ENCODE measurements around the gene SIRT7. TPM values are rescaled to one million over a fixed set of nuclear protein-coding genes. Genes with fewer than 3 reads are reported as not detected.

Gene SIRT7
- total RNA-seq, 1 donor from 2014 or later = 22.6 TPM

- Mint-ChIP-seq H3K9me3 (no peaks in the 10 kb centered on the region), H3K27ac (peak overlapping the region; percentile 96), H3K27me3 (ENCODE audit: low read depth) (no peaks in the 10 kb centered on the region), H3K4me3 (peak overlapping the region; percentile 81), H3K4me1 (peaks cover 39% of the 10 kb centered on the region), H3K36me3 (no peaks in the 10 kb centered on the region)
- peak; percentile 87 to 92 for DNase-seq (ENCODE audit: low spot score in 2 of 2, unreplicated experiment in 2 of 2)
- TF ChIP-seq CTCF (IDR thresholded peaks at IDR 0.05; ENCODE audit: unreplicated experiment) = no peak
Measured at GRCh38 chr17:81871387-81872230, 46.4 kb downstream of the SIRT7 start.

GRCh38 chr17:81870981-81871386, 47.0 kb downstream of the SIRT7 start, which contains the start of gene ARHGDIA:
ARHGDIA (minus strand) TSS chr17:81871337; CDS start chr17:81869930, 1,407 bp downstream.
- Mint-ChIP-seq H3K27ac (peak within 1 kb of the TSS; percentile 96), H3K9me3 (no peaks in the 10 kb centered on the region), H3K27me3 (ENCODE audit: low read depth) (no peaks in the 10 kb centered on the region), H3K4me3 (peak within 1 kb of the TSS; percentile 81), H3K36me3 (no peaks in the 10 kb centered on the region), H3K4me1 (peaks cover 41% of the 10 kb centered on the region)
- no peak for DNase-seq (ENCODE audit: low spot score in 2 of 2, unreplicated experiment in 2 of 2)
- no peak for TF ChIP-seq CTCF (IDR thresholded peaks at IDR 0.05; ENCODE audit: unreplicated experiment)

GRCh38 chr17:81870131-81870980, 47.6 kb downstream of the SIRT7 start:
- no peaks in the 10 kb centered on the region for H3K36me3 Mint-ChIP-seq
- H3K4me1 Mint-ChIP-seq = peaks cover 41% of the 10 kb centered on the region
- peak overlapping the region; percentile 91 for H3K27ac Mint-ChIP-seq
- peak overlapping the region; percentile 73 for H3K4me3 Mint-ChIP-seq
- H3K9me3 Mint-ChIP-seq = no peaks in the 10 kb centered on the region
- no peak for DNase-seq (ENCODE audit: low spot score in 2 of 2, unreplicated experiment in 2 of 2)
- H3K27me3 Mint-ChIP-seq (ENCODE audit: low read depth) = no peaks in the 10 kb centered on the region
- no peak for TF ChIP-seq CTCF (IDR thresholded peaks at IDR 0.05; ENCODE audit: unreplicated experiment)

- H3K9me3 Mint-ChIP-seq = no peaks in the 10 kb centered on the region
- no peaks in the 10 kb centered on the region for H3K36me3 Mint-ChIP-seq
- DNase-seq (ENCODE audit: low spot score in 2 of 2, unreplicated experiment in 2 of 2) = peak in 1 of 2 experiments; percentile 82
- peaks cover 41% of the 10 kb centered on the region for H3K4me1 Mint-ChIP-seq
- TF ChIP-seq CTCF (IDR thresholded peaks at IDR 0.05; ENCODE audit: unreplicated experiment) = peak; percentile 99
- no peaks in the 10 kb centered on the region for H3K27me3 Mint-ChIP-seq (ENCODE audit: low read depth)
- H3K4me3 Mint-ChIP-seq = peak overlapping the region; percentile 73
- peak overlapping the region; percentile 91 for H3K27ac Mint-ChIP-seq
Measured at GRCh38 chr17:81869221-81870130, 48.5 kb downstream of the SIRT7 start.

- DNase-seq (ENCODE audit: low spot score in 2 of 2, unreplicated experiment in 2 of 2) = no peak
- H3K27me3 Mint-ChIP-seq (ENCODE audit: low read depth) = no peaks in the 10 kb centered on the region
- peaks cover 42% of the 10 kb centered on the region for H3K4me1 Mint-ChIP-seq
- TF ChIP-seq CTCF (IDR thresholded peaks at IDR 0.05; ENCODE audit: unreplicated experiment) = no peak
- peak overlapping the region; percentile 96 for H3K27ac Mint-ChIP-seq
- H3K9me3 Mint-ChIP-seq = no peaks in the 10 kb centered on the region
- no peaks in the 10 kb centered on the region for H3K36me3 Mint-ChIP-seq
- peak overlapping the region; percentile 73 for H3K4me3 Mint-ChIP-seq
Measured at GRCh38 chr17:81868674-81869220, 49.2 kb downstream of the SIRT7 start.

All from mesothelial cell of epicardium (in vitro differentiated cells).